Kidney epithelial cell (primary cell): ENCODE data around the gene MPLKIP. TPM values are rescaled to one million over a fixed set of nuclear protein-coding genes. Genes with fewer than 3 reads are reported as not detected.
"Not testable (repeated sequence)": the region's sequence is repeated elsewhere in the genome, so short reads cannot be mapped to it uniquely, and the experiment has no call there.

Experiments used
- DNase-seq: peaks from one replicate; pipeline ENCODE4 v3.0.0-alpha.2; 2010; ENCODE audit warnings: low read depth
- H3K27me3 ChIP-seq: 2 replicates; pipeline ENCODE4 v1.6.0; 2011; ENCODE audit warnings: low read length; ENCODE audit not compliant: control insufficient read depth, insufficient read depth
- H3K36me3 ChIP-seq: 2 replicates; pipeline ENCODE4 v1.5.1; 2011; ENCODE audit warnings: low read length; ENCODE audit not compliant: control insufficient read depth, insufficient read depth
- H3K4me3 ChIP-seq: 2 replicates; pipeline ENCODE4 v1.5.1; 2011; ENCODE audit warnings: low read depth, mild to moderate bottlenecking, control low read depth, low read length
- CTCF ChIP-seq: IDR thresholded peaks from 2 replicates; pipeline ENCODE4 v1.5.1; 2011; ENCODE audit warnings: mild to moderate bottlenecking, moderate library complexity, low read length, control low read depth, inconsistent platforms; ENCODE audit not compliant: insufficient read depth, poor library complexity, severe bottlenecking
- total RNA-seq: library from RNA; depleted of rRNA; stranded (reverse); fragments of >200 nt; gene quantifications from 2 replicates; pipeline ENCODE4 v1.2.3, GENCODE V29; 2015

Gene MPLKIP
- 45.7 and 74.3 TPM in 2 replicates for total RNA-seq

GRCh38 chr7:40134428-40135316 lies at the start of gene MPLKIP, which contains the start of gene SUGCT:
Gene MPLKIP, minus strand, starts transcription at chr7:40134622. Its CDS starts 55 bp downstream, at chr7:40134567.
Gene SUGCT, plus strand, starts transcription at chr7:40135005.
- TF ChIP-seq CTCF, result peak; percentile 37
- peak; percentile 26 for DNase-seq
- no peaks in the 10 kb centered on the region for H3K27me3 ChIP-seq
- peak within 1 kb of the TSS; percentile 63 for H3K4me3 ChIP-seq
- H3K36me3 ChIP-seq, result no peaks in the 10 kb centered on the region

- Histone ChIP-seq H3K4me3 (no peak overlapping the region), H3K27me3 (no peaks in the 10 kb centered on the region), H3K36me3 (no peaks in the 10 kb centered on the region)
- no peak for DNase-seq
- TF ChIP-seq CTCF, result no peak
These were observed 48.0 kb upstream of the MPLKIP start for GRCh38 chr7:40182452-40182851.

GRCh38 chr7:40177071-40177470 lies 42.6 kb upstream of the MPLKIP start:
- no peak for TF ChIP-seq CTCF
- no peaks in the 10 kb centered on the region for H3K36me3 ChIP-seq
- H3K4me3 ChIP-seq, result no peak overlapping the region
- H3K27me3 ChIP-seq, result no peaks in the 10 kb centered on the region
- no peak for DNase-seq

GRCh38 chr7:40175725-40176510 lies 41.5 kb upstream of the MPLKIP start:
- Histone ChIP-seq H3K27me3 (no peaks in the 10 kb centered on the region), H3K4me3 (no peak overlapping the region), H3K36me3 (no peaks in the 10 kb centered on the region)
- TF ChIP-seq CTCF, result no peak
- no peak for DNase-seq

- H3K27me3 ChIP-seq, DNase-seq, H3K4me3 ChIP-seq, H3K36me3 ChIP-seq: not testable (repeated sequence)
These were observed 40.8 kb upstream of the MPLKIP start for GRCh38 chr7:40175256-40175655.

- not testable (repeated sequence) for H3K36me3 ChIP-seq, H3K27me3 ChIP-seq, DNase-seq, H3K4me3 ChIP-seq
These were observed 38.7 kb upstream of the MPLKIP start for GRCh38 chr7:40173121-40173520.

- DNase-seq, H3K27me3 ChIP-seq, H3K4me3 ChIP-seq, H3K36me3 ChIP-seq: not testable (repeated sequence)
These were observed 33.8 kb upstream of the MPLKIP start for GRCh38 chr7:40168266-40168665.
